ENCODE data around the gene BRINP2. TPM values are rescaled to one million over a fixed set of nuclear protein-coding genes. Genes with fewer than 3 reads are reported as not detected.

BRINP2 gene
- total and polyA plus RNA-seq, 7 donors: 0.09 to 1.4 (median 0.14) TPM; not detected in 4

GRCh38 chr1:177135250-177135649, 35.5 kb upstream of the BRINP2 start:
- H3K4me1 ChIP-seq: no peaks in the 10 kb centered on the region
- WGBS, 2 donors: 38 to 54% methylated on average over 4 of the region's 4 CpGs
- H3K36me3 ChIP-seq: no peaks in the 10 kb centered on the region
- H3K4me3 ChIP-seq: no peak overlapping the region
- intact Hi-C loops (cut with DNase I): no loop called here
- no peaks in the 10 kb centered on the region for H3K27me3 ChIP-seq
- H3K27ac ChIP-seq: no peak overlapping the region
- no peak for DNase-seq
- H3K9me3 ChIP-seq: no peaks in the 10 kb centered on the region
- no peak for TF ChIP-seq EP300 (IDR thresholded peaks at IDR 0.05)
- no peak for TF ChIP-seq POLR2AphosphoS5 (IDR thresholded peaks at IDR 0.05)
- no peak for TF ChIP-seq POLR2A (IDR thresholded peaks at IDR 0.05)
- TF ChIP-seq CTCF (IDR thresholded peaks at IDR 0.05): no peak

GRCh38 chr1:177137814-177138213, 32.9 kb upstream of the BRINP2 start:
- intact Hi-C loops (cut with DNase I): no loop called here
- Histone ChIP-seq H3K4me1 (no peaks in the 10 kb centered on the region), H3K27me3 (no peaks in the 10 kb centered on the region), H3K9me3 (no peaks in the 10 kb centered on the region), H3K27ac (no peak overlapping the region), H3K4me3 (no peak overlapping the region), H3K36me3 (no peaks in the 10 kb centered on the region)
- DNase-seq: no peak
- 40 to 65% methylated on average over 1 of the region's 1 CpG for WGBS, 2 donors
- TF ChIP-seq CTCF (IDR thresholded peaks at IDR 0.05) (no peak), POLR2A (IDR thresholded peaks at IDR 0.05) (no peak), POLR2AphosphoS5 (IDR thresholded peaks at IDR 0.05) (no peak), EP300 (IDR thresholded peaks at IDR 0.05) (no peak)

GRCh38 chr1:177138347-177138746, 32.4 kb upstream of the BRINP2 start:
- WGBS, 2 donors: 85 to 90% methylated on average over 4 of the region's 4 CpGs
- TF ChIP-seq EP300 (IDR thresholded peaks at IDR 0.05) (no peak), POLR2A (IDR thresholded peaks at IDR 0.05) (no peak), CTCF (IDR thresholded peaks at IDR 0.05) (no peak), POLR2AphosphoS5 (IDR thresholded peaks at IDR 0.05) (no peak)
- no peaks in the 10 kb centered on the region for H3K27me3 ChIP-seq
- H3K4me3 ChIP-seq: no peak overlapping the region
- intact Hi-C loops (cut with DNase I): no loop called here
- no peaks in the 10 kb centered on the region for H3K36me3 ChIP-seq
- no peaks in the 10 kb centered on the region for H3K9me3 ChIP-seq
- DNase-seq: no peak
- H3K4me1 ChIP-seq: no peaks in the 10 kb centered on the region
- no peak overlapping the region for H3K27ac ChIP-seq

GRCh38 chr1:177142010-177142409, 28.7 kb upstream of the BRINP2 start:
- no peak for TF ChIP-seq EP300 (IDR thresholded peaks at IDR 0.05)
- TF ChIP-seq POLR2AphosphoS5 (IDR thresholded peaks at IDR 0.05): no peak
- TF ChIP-seq POLR2A (IDR thresholded peaks at IDR 0.05): no peak
- TF ChIP-seq CTCF (IDR thresholded peaks at IDR 0.05): no peak
- H3K4me3 ChIP-seq: no peak overlapping the region
- no peaks in the 10 kb centered on the region for H3K9me3 ChIP-seq
- no peak overlapping the region for H3K27ac ChIP-seq
- no peaks in the 10 kb centered on the region for H3K27me3 ChIP-seq
- peaks cover 0 to 9% (median 0%) of the 10 kb centered on the region in 4 donors for H3K4me1 ChIP-seq
- WGBS, 2 donors: 65 to 81% methylated on average over 1 of the region's 1 CpG
- intact Hi-C loops (cut with DNase I): no loop called here
- H3K36me3 ChIP-seq: no peaks in the 10 kb centered on the region
- DNase-seq: no peak

- intact Hi-C loops (cut with DNase I): no loop called here
- WGBS, 2 donors: 50 to 55% methylated on average over 4 of the region's 4 CpGs
- DNase-seq: no peak
These were observed 27.9 kb upstream of the BRINP2 start for GRCh38 chr1:177142791-177143271.

More at GRCh38 chr1:177142791-177143271, 27.9 kb upstream of the BRINP2 start:
- Histone ChIP-seq H3K4me1 (peaks cover 0 to 9% (median 0%) of the 10 kb centered on the region in 4 donors), H3K27ac (no peak overlapping the region), H3K4me3 (no peak overlapping the region), H3K36me3 (no peaks in the 10 kb centered on the region), H3K9me3 (no peaks in the 10 kb centered on the region), H3K27me3 (no peaks in the 10 kb centered on the region)
- TF ChIP-seq POLR2AphosphoS5 (IDR thresholded peaks at IDR 0.05) (no peak), POLR2A (IDR thresholded peaks at IDR 0.05) (no peak), CTCF (IDR thresholded peaks at IDR 0.05) (no peak), EP300 (IDR thresholded peaks at IDR 0.05) (no peak)

Measured in sigmoid colon (tissue), 7 donors.